Measurements from ENCODE around the gene TBC1D1.

TBC1D1 gene

DNA sequence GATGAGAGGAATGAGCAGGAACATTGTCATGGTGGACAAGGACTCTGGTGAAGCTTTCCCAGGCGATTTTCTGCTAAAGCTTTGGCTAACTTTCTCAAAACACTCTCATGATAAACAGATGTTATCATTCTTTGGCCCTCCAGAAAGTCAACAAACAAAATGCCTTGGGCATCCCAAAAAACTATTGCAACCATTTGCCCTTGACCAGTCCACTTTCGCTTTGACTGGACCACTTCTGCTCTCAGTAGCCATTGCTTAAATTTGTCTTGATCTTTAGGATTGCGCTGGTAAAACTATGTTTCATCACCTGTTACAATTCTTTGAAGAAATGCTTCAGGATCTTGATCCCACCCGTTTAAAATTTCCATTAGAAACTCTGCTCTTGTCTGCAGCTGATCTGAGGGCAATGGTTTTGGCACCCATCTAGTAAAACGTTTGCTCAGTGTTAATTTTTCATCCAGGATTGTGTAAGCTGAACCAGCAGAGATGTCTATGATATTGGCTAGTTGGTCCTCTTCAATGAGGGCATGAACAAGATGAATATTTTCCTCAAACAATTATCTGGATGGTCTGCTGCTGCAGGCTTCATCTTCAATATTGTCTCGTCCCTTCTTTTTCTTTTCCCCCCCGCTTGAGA, 14.8 kb downstream of the TBC1D1 start:
- TF ChIP-seq, protein P1, sequence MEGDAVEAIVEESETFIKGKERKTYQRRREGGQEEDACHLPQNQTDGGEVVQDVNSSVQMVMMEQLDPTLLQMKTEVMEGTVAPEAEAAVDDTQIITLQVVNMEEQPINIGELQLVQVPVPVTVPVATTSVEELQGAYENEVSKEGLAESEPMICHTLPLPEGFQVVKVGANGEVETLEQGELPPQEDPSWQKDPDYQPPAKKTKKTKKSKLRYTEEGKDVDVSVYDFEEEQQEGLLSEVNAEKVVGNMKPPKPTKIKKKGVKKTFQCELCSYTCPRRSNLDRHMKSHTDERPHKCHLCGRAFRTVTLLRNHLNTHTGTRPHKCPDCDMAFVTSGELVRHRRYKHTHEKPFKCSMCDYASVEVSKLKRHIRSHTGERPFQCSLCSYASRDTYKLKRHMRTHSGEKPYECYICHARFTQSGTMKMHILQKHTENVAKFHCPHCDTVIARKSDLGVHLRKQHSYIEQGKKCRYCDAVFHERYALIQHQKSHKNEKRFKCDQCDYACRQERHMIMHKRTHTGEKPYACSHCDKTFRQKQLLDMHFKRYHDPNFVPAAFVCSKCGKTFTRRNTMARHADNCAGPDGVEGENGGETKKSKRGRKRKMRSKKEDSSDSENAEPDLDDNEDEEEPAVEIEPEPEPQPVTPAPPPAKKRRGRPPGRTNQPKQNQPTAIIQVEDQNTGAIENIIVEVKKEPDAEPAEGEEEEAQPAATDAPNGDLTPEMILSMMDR (IDR thresholded peaks at IDR 0.05), result no peak
- Histone ChIP-seq H3K9me3 (no peaks in the 10 kb centered on the region), H3K36me3 (peaks cover 75% of the 10 kb centered on the region), H3K27ac (no peak overlapping the region), H3K27me3 (no peaks in the 10 kb centered on the region), H3K4me3 (ENCODE audit: low read depth in 1 of 2, low read length in 1 of 2) (no peak overlapping the region), H3K4me1 (ENCODE audit: control insufficient read depth in 1 of 2, insufficient read depth in 1 of 2, low read depth in 1 of 2, low read length in 1 of 2) (no peaks in the 10 kb centered on the region)

DNA sequence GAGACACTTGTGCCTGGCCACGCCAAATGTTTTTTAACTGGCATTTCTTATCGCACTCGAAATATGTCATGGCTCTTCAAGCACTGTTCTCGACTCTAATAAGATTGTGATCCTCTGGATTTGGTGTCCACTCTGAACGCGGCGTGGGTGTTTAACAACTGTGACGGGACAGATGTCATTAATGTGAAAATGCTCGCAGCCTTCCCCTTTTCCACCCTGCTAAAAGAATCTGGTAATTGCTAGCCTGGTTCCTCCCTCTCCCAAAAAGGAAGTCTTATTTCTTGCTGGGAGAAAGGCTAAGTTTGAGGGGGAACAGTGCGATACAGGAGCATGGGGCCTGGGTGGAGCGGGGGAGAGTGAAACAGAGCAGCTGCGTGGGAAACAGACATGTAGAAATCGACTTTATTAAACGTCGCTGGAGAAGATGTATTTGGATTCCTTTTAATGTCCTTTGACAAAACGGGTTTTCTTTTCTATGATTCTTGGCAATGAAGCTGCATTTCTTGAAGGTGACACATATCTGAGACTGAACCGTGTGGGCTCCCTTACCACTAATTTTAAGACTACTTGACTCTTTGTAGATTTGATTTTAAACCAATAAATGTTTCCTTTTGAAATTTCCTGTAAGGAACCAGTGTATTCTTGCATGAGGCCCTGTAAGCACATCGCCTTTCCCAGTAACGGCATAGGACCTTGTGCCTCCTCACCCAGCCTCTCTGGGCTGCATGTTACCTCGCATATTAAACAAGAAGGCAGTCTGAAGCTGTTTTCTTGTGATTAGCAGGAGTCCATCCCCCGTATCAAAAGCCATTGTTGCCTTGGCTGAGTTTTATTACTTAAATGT, 17.8 kb downstream of the TBC1D1 start:
- Histone ChIP-seq H3K36me3 (peaks cover 50% of the 10 kb centered on the region), H3K27ac (peak overlapping the region; percentile 16), H3K4me1 (ENCODE audit: control insufficient read depth in 1 of 2, insufficient read depth in 1 of 2, low read depth in 1 of 2, low read length in 1 of 2) (no peaks in the 10 kb centered on the region), H3K27me3 (no peaks in the 10 kb centered on the region), H3K4me3 (ENCODE audit: low read depth in 1 of 2, low read length in 1 of 2) (no peak overlapping the region), H3K9me3 (no peaks in the 10 kb centered on the region)
- TF ChIP-seq, protein P1 (IDR thresholded peaks at IDR 0.05), result no peak

DNA sequence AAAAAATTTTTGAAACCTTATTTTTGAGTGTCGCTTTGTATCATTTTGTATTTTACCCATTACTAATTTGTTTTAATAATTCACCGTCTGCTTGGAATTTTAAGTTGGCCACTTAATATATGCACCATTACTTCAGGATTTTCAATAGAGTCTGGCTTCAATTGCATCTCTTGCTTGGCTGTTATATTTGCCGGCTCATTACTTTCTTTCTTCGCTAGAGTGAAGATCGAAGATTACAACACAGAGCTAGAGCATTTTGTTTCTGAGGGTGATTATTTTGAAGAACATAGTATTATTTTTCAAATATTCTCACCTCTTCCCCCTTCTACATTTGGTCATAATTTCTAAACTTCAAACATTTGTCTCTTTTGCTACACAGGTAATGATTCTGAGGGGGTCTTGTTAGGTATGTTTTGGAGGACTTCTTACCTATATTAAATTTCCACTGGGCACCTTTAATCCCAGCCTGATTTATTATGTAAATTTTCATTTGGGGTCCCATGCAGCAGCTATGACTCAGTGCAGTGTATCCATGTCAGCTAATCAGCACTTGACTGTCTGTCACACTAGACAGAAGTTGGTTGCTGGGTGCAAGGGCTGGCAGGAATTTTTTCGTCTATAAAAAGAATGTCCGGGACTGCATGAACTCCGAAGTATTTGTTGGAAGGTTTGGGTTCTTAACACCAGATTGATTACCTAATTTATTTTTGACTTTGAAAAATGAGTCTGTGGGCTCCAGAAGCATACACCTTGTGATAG, 18.6 kb downstream of the TBC1D1 start:
- H3K27ac ChIP-seq, result no peak overlapping the region
- H3K4me3 ChIP-seq (ENCODE audit: low read depth in 1 of 2, low read length in 1 of 2), result no peak overlapping the region
- no peaks in the 10 kb centered on the region for H3K4me1 ChIP-seq (ENCODE audit: control insufficient read depth in 1 of 2, insufficient read depth in 1 of 2, low read depth in 1 of 2, low read length in 1 of 2)
- TF ChIP-seq, protein P1 (IDR thresholded peaks at IDR 0.05), result no peak
- no peaks in the 10 kb centered on the region for H3K9me3 ChIP-seq
- H3K36me3 ChIP-seq, result peaks cover 42% of the 10 kb centered on the region
- H3K27me3 ChIP-seq, result no peaks in the 10 kb centered on the region

DNA sequence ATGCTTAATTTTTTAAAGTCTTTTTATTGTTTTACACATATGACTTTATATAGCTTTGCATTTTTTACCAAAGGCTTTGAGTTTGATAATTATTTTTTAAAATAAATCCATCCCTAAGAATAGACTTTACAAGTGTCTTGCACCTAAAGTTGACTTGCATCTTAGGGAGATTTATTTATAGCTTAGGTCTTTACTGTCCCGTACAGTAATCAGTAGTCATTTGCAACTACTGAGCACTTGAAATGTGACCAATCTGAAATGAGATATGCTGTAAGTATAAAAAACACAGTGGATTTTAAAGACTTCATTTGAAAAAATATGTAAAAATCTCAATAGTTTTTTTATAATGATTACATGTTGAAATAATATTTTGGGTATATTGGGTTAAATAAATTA, 19.2 kb downstream of the TBC1D1 start:
- no peaks in the 10 kb centered on the region for H3K27me3 ChIP-seq
- H3K4me1 ChIP-seq (ENCODE audit: control insufficient read depth in 1 of 2, insufficient read depth in 1 of 2, low read depth in 1 of 2, low read length in 1 of 2), result no peaks in the 10 kb centered on the region
- H3K27ac ChIP-seq, result no peak overlapping the region
- TF ChIP-seq, protein P1 (IDR thresholded peaks at IDR 0.05), result no peak
- H3K36me3 ChIP-seq, result peaks cover 41% of the 10 kb centered on the region
- no peak overlapping the region for H3K4me3 ChIP-seq (ENCODE audit: low read depth in 1 of 2, low read length in 1 of 2)
- no peaks in the 10 kb centered on the region for H3K9me3 ChIP-seq

DNA sequence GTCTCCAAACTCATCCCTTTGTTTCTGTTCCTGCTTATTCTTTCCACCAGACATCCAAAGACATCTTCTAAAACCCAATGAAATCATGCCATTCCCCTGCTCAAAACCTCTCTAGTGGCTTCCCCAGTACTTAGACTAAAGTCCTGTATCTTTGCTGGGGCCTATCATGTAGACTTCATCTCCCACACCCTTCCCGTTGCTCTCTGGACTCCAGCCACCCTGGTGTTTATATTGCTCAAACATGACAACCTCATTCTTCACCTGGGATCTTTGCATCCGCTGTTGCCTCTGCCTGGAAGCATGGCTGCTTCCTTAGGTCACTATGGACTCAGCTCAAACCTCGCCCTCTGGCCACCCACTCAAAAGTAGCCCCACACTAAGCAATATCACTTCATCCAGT, 23.7 kb downstream of the TBC1D1 start:
- H3K27ac ChIP-seq, result no peak overlapping the region
- H3K4me1 ChIP-seq (ENCODE audit: control insufficient read depth in 1 of 2, insufficient read depth in 1 of 2, low read depth in 1 of 2, low read length in 1 of 2), result no peaks in the 10 kb centered on the region
- peaks cover 28% of the 10 kb centered on the region for H3K36me3 ChIP-seq
- TF ChIP-seq, protein P1 (IDR thresholded peaks at IDR 0.05), result no peak
- H3K9me3 ChIP-seq, result no peaks in the 10 kb centered on the region
- H3K27me3 ChIP-seq, result no peaks in the 10 kb centered on the region
- H3K4me3 ChIP-seq (ENCODE audit: low read depth in 1 of 2, low read length in 1 of 2), result no peak overlapping the region
